Measurements from ENCODE around the gene KRTAP4-9.
"Not testable (repeated sequence)": the region's sequence is repeated elsewhere in the genome, so short reads cannot be mapped to it uniquely, and the experiment has no call there.

The KRTAP4-9 gene

GRCh38 chr17:41105347-41105746 lies at the start of gene KRTAP4-9:
KRTAP4-9 (plus strand) TSS chr17:41105389; CDS start chr17:41105389, 0 bp downstream.
- DNase-seq (ENCODE audit: low read depth): not testable (repeated sequence)

- DNase-seq (ENCODE audit: low read depth): no peak
Measured at GRCh38 chr17:41057547-41057946, 47.6 kb upstream of the KRTAP4-9 start.

GRCh38 chr17:41058741-41059140 lies 46.4 kb upstream of the KRTAP4-9 start:
- no peak for DNase-seq (ENCODE audit: low read depth)

GRCh38 chr17:41059276-41060051 lies 45.7 kb upstream of the KRTAP4-9 start:
- DNase-seq (ENCODE audit: low read depth): not testable (repeated sequence)

GRCh38 chr17:41060052-41060604 lies 45.1 kb upstream of the KRTAP4-9 start, which contains the start of gene KRTAP2-3:
KRTAP2-3 (minus strand) TSS chr17:41060114; CDS start chr17:41060050, 64 bp downstream.
- no peak for DNase-seq (ENCODE audit: low read depth)

- DNase-seq (ENCODE audit: low read depth): no peak
Measured at GRCh38 chr17:41061964-41062363, 43.2 kb upstream of the KRTAP4-9 start.

- DNase-seq (ENCODE audit: low read depth): no peak
Measured at GRCh38 chr17:41063449-41063848, 41.7 kb upstream of the KRTAP4-9 start.

- no peak for DNase-seq (ENCODE audit: low read depth)
Measured at GRCh38 chr17:41064301-41064700, 40.9 kb upstream of the KRTAP4-9 start.

- DNase-seq (ENCODE audit: low read depth): not testable (repeated sequence)
Measured at GRCh38 chr17:41065016-41065689, 40.0 kb upstream of the KRTAP4-9 start.

- DNase-seq (ENCODE audit: low read depth): no peak
Measured at GRCh38 chr17:41065829-41066624, 39.2 kb upstream of the KRTAP4-9 start, which contains the start of gene KRTAP2-4. KRTAP2-4 (minus strand) TSS chr17:41065879; CDS start chr17:41065845, 34 bp downstream.

GRCh38 chr17:41067281-41067680 lies 37.9 kb upstream of the KRTAP4-9 start:
- no peak for DNase-seq (ENCODE audit: low read depth)

- no peak for DNase-seq (ENCODE audit: low read depth)
Measured at GRCh38 chr17:41069031-41069430, 36.2 kb upstream of the KRTAP4-9 start.

- DNase-seq (ENCODE audit: low read depth): no peak
Measured at GRCh38 chr17:41071606-41072360, 33.4 kb upstream of the KRTAP4-9 start.

- DNase-seq (ENCODE audit: low read depth): no peak
Measured at GRCh38 chr17:41073676-41074075, 31.5 kb upstream of the KRTAP4-9 start.

GRCh38 chr17:41076788-41077187 lies 28.4 kb upstream of the KRTAP4-9 start:
- DNase-seq (ENCODE audit: low read depth): no peak

GRCh38 chr17:41082626-41083025 lies 22.6 kb upstream of the KRTAP4-9 start:
- DNase-seq (ENCODE audit: low read depth): no peak

GRCh38 chr17:41083427-41083826 lies 21.8 kb upstream of the KRTAP4-9 start:
- not testable (repeated sequence) for DNase-seq (ENCODE audit: low read depth)

GRCh38 chr17:41084100-41084856 lies 20.9 kb upstream of the KRTAP4-9 start, which contains the start of gene KRTAP4-7:
KRTAP4-7 (plus strand) TSS chr17:41084150; CDS start chr17:41084207, 57 bp downstream.
- DNase-seq (ENCODE audit: low read depth): not testable (repeated sequence)

GRCh38 chr17:41088760-41089352 lies 16.3 kb upstream of the KRTAP4-9 start:
- not testable (repeated sequence) for DNase-seq (ENCODE audit: low read depth)

- no peak for DNase-seq (ENCODE audit: low read depth)
Measured at GRCh38 chr17:41096055-41096454, 9.1 kb upstream of the KRTAP4-9 start.

Data from stimulated activated CD8-positive, alpha-beta memory T cell treated with anti-CD3 and anti-CD28 coated beads, Interleukin-12 subunit alpha, Interleukin-12 subunit beta, amount 100 ng/mL, for 1 hour (primary cell).